HPDE6-E6E7 (cell line): Measurements from ENCODE around the gene SCFD2.
"Not testable (repeated sequence)": the region's sequence is repeated elsewhere in the genome, so short reads cannot be mapped to it uniquely, and the experiment has no call there.

Experiments
- DNase-seq: peaks from one replicate; pipeline ENCODE4 v3.0.0; 2011; ENCODE audit warnings: missing footprints; ENCODE audit errors: extremely low spot score

The SCFD2 gene

GRCh38 chr4:53050361-53050774, 315.5 kb downstream of the SCFD2 start:
- no peak for DNase-seq

GRCh38 chr4:53049528-53049927, 316.3 kb downstream of the SCFD2 start:
- DNase-seq = no peak

GRCh38 chr4:53044651-53044960, 321.3 kb downstream of the SCFD2 start:
- DNase-seq = no peak

- no peak for DNase-seq
Measured at GRCh38 chr4:53043891-53044650, 321.8 kb downstream of the SCFD2 start.

GRCh38 chr4:53043055-53043454, 322.8 kb downstream of the SCFD2 start:
- DNase-seq = no peak

GRCh38 chr4:53040851-53041250, 325.0 kb downstream of the SCFD2 start:
- DNase-seq = no peak

GRCh38 chr4:53040459-53040815, 325.4 kb downstream of the SCFD2 start:
- DNase-seq = no peak

- DNase-seq = no peak
Measured at GRCh38 chr4:53039741-53040458, 326.0 kb downstream of the SCFD2 start.

- DNase-seq = no peak
Measured at GRCh38 chr4:53037892-53038291, 328.0 kb downstream of the SCFD2 start.

- not testable (repeated sequence) for DNase-seq
Measured at GRCh38 chr4:53032908-53033307, 333.0 kb downstream of the SCFD2 start.

- no peak for DNase-seq
Measured at GRCh38 chr4:53026233-53026632, 339.6 kb downstream of the SCFD2 start.

- no peak for DNase-seq
Measured at GRCh38 chr4:53023677-53024299, 342.1 kb downstream of the SCFD2 start.

- no peak for DNase-seq
Measured at GRCh38 chr4:53022513-53023100, 343.3 kb downstream of the SCFD2 start.

GRCh38 chr4:53021754-53022512, 343.9 kb downstream of the SCFD2 start:
- DNase-seq = no peak

GRCh38 chr4:53019485-53020382, 346.1 kb downstream of the SCFD2 start:
- peak; percentile 14 for DNase-seq

GRCh38 chr4:53018471-53018870, 347.4 kb downstream of the SCFD2 start:
- DNase-seq = no peak

- no peak for DNase-seq
Measured at GRCh38 chr4:53016099-53016820, 349.6 kb downstream of the SCFD2 start.

- no peak for DNase-seq
Measured at GRCh38 chr4:53015681-53016080, 350.2 kb downstream of the SCFD2 start.

- DNase-seq = no peak
Measured at GRCh38 chr4:53014881-53015280, 351.0 kb downstream of the SCFD2 start.
